ENCODE data around the gene PROM2.

GRCh38 chr2:95297639-95298395, 23.6 kb downstream of the PROM2 start:
- no peak for TF ChIP-seq CTCF (conservative IDR thresholded peaks at IDR 0.05)
- no peak for TF ChIP-seq EZH2 (IDR thresholded peaks at IDR 0.05; ENCODE audit: low read depth)
